Loucy (cell line): ENCODE data around the gene COL6A1.

Source experiments
- H2AFZ ChIP-seq: fragments of 200-600 bp; sonication (generic); 2 replicates; pipeline ENCODE4 v1.6.0; 2016; ENCODE audit warnings: antibody characterized with exemption, mild to moderate bottlenecking, low read length, moderate library complexity
- H3F3A ChIP-seq: fragments of 200-600 bp; 2 replicates; pipeline ENCODE4 v1.6.0; 2016; ENCODE audit warnings: antibody characterized with exemption, low read depth, mild to moderate bottlenecking
- H3K27me3 ChIP-seq: fragments of 200-600 bp; sonication (generic); 2 replicates; pipeline ENCODE4 v1.6.1; 2014; ENCODE audit warnings: low read length, mild to moderate bottlenecking; ENCODE audit not compliant: insufficient read depth, poor library complexity, severe bottlenecking
- H3K36me3 ChIP-seq: fragments of 200-600 bp; sonication (generic); 2 replicates; pipeline ENCODE4 v1.6.1; 2016; ENCODE audit warnings: low read length; ENCODE audit not compliant: insufficient read depth
- H3K4me1 ChIP-seq: fragments of 200-600 bp; sonication (generic); 2 replicates; pipeline ENCODE4 v1.5.1; 2014; ENCODE audit warnings: low read length, mild to moderate bottlenecking; ENCODE audit not compliant: insufficient read depth, poor library complexity, severe bottlenecking
- H3K4me2 ChIP-seq: fragments of 200-600 bp; sonication (generic); 2 replicates; pipeline ENCODE4 v1.6.0; 2014; ENCODE audit warnings: antibody characterized with exemption, low read length, low read depth, mild to moderate bottlenecking; ENCODE audit not compliant: poor library complexity, severe bottlenecking
- H3K4me3 ChIP-seq: fragments of 200-600 bp; sonication (generic); 2 replicates; pipeline ENCODE4 v1.5.1; 2014; ENCODE audit warnings: low read length, mild to moderate bottlenecking, mixed read lengths; ENCODE audit not compliant: poor library complexity, severe bottlenecking
- H3K79me2 ChIP-seq: fragments of 200-600 bp; sonication (generic); 2 replicates; pipeline ENCODE4 v1.6.1; 2014; ENCODE audit warnings: low read length; ENCODE audit not compliant: insufficient read depth
- H3K9ac ChIP-seq: fragments of 200-600 bp; sonication (generic); 2 replicates; pipeline ENCODE4 v1.6.0; 2014; ENCODE audit warnings: mild to moderate bottlenecking, low read depth, low read length, moderate library complexity; ENCODE audit not compliant: poor library complexity, severe bottlenecking
- H3K9me2 ChIP-seq: fragments of 200-600 bp; sonication (generic); replicated peaks from 2 replicates; pipeline ENCODE4 v1.6.1; 2016; ENCODE audit warnings: low read depth, low read length, mixed read lengths
- H3K9me3 ChIP-seq: fragments of 200-600 bp; sonication (generic); 2 replicates; pipeline ENCODE4 v1.6.1; 2014; ENCODE audit warnings: mild to moderate bottlenecking, antibody characterized with exemption, low read length, low read depth; ENCODE audit not compliant: insufficient read depth
- H4K20me1 ChIP-seq: fragments of 200-600 bp; sonication (generic); 2 replicates; pipeline ENCODE4 v1.6.0; 2014; ENCODE audit warnings: antibody characterized with exemption, low read length, mild to moderate bottlenecking; ENCODE audit not compliant: insufficient read depth, poor library complexity, severe bottlenecking
- EZH2phosphoT487 ChIP-seq: fragments of 200-600 bp; IDR thresholded peaks from 2 replicates; pipeline ENCODE4 v1.6.1; 2018; ENCODE audit warnings: antibody characterized with exemption, mild to moderate bottlenecking, moderate library complexity, borderline replicate concordance
- TF ChIP-seq, protein P1 (sequence below): fragments of 200-600 bp; sonication (generic); conservative IDR thresholded peaks from 2 replicates; pipeline ENCODE4 v1.5.1; 2014; ENCODE audit warnings: mild to moderate bottlenecking, antibody characterized with exemption, low read length

Gene COL6A1

DNA sequence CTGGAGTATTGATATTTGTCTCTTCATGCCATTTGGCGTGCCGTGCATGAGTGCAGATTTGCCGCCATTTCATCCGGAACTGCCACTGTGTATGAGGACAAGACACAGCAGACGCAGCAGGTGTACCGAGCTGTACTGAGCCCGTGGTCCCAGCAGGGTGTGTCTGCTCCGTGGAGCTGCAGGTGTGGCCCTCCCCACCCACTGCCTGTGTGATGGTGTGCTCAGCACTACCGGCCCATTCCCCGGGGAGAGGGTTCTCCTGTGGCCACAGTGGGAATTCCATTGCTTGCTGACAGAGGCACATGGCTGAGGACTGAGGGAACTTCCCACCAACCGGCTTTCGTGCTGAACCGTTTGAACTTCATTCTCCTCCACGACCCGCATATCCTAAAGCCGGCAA is 34.3 kb upstream of the COL6A1 start:
- H3K4me2 ChIP-seq, result no peak overlapping the region
- H3K79me2 ChIP-seq, result no peaks in the 10 kb centered on the region
- no peaks in the 10 kb centered on the region for H4K20me1 ChIP-seq
- no peak overlapping the region for H2AFZ ChIP-seq
- no peak overlapping the region for H3K9ac ChIP-seq
- TF ChIP-seq, protein P1, sequence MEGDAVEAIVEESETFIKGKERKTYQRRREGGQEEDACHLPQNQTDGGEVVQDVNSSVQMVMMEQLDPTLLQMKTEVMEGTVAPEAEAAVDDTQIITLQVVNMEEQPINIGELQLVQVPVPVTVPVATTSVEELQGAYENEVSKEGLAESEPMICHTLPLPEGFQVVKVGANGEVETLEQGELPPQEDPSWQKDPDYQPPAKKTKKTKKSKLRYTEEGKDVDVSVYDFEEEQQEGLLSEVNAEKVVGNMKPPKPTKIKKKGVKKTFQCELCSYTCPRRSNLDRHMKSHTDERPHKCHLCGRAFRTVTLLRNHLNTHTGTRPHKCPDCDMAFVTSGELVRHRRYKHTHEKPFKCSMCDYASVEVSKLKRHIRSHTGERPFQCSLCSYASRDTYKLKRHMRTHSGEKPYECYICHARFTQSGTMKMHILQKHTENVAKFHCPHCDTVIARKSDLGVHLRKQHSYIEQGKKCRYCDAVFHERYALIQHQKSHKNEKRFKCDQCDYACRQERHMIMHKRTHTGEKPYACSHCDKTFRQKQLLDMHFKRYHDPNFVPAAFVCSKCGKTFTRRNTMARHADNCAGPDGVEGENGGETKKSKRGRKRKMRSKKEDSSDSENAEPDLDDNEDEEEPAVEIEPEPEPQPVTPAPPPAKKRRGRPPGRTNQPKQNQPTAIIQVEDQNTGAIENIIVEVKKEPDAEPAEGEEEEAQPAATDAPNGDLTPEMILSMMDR, result no peak
- no peak for TF ChIP-seq EZH2phosphoT487
- no peak overlapping the region for H3K4me3 ChIP-seq
- H3K9me2 ChIP-seq, result no peaks in the 10 kb centered on the region
- H3K27me3 ChIP-seq, result no peaks in the 10 kb centered on the region
- no peaks in the 10 kb centered on the region; the same call in 1 of the 2 replicates for H3K9me3 ChIP-seq
- H3K36me3 ChIP-seq, result no peaks in the 10 kb centered on the region
- H3F3A ChIP-seq, result no peaks in the 10 kb centered on the region
- H3K4me1 ChIP-seq, result no peaks in the 10 kb centered on the region

DNA sequence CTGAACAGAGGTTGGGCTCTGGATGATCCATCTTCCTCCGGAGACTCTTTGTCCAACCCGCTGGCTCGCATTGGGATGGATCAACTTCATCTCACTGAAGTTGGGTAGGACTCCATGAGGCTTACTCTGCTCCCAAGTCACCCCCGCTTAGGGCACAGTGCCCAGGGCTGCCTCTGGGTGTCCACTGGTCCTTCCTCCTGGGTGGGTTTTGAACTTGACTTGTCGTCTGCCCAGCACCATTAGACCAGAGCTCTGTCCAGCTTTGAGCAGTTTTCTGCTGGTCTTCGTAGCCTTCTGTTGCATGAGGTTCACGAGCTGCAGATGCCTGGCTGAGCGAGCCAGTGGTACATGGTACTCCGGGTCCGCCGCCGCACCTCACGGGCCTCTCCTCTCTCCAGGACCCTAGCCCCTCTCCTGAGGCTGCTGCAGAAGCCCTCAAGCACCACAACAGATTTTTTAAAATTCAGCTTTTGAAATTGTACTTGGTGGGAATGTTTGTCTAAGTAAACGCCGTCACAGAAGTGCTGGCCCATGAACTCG is 33.8 kb upstream of the COL6A1 start:
- no peak overlapping the region for H3K4me3 ChIP-seq
- H3K79me2 ChIP-seq, result no peaks in the 10 kb centered on the region
- no peak for TF ChIP-seq EZH2phosphoT487
- TF ChIP-seq, protein P1, result no peak
- no peaks in the 10 kb centered on the region for H3K9me2 ChIP-seq
- H3F3A ChIP-seq, result no peaks in the 10 kb centered on the region
- H3K9me3 ChIP-seq, result no peaks in the 10 kb centered on the region; the same call in 1 of the 2 replicates
- no peaks in the 10 kb centered on the region for H3K36me3 ChIP-seq
- no peaks in the 10 kb centered on the region for H4K20me1 ChIP-seq
- no peak overlapping the region for H2AFZ ChIP-seq
- H3K4me2 ChIP-seq, result no peak overlapping the region
- no peaks in the 10 kb centered on the region for H3K27me3 ChIP-seq
- H3K4me1 ChIP-seq, result no peaks in the 10 kb centered on the region
- H3K9ac ChIP-seq, result no peak overlapping the region

DNA sequence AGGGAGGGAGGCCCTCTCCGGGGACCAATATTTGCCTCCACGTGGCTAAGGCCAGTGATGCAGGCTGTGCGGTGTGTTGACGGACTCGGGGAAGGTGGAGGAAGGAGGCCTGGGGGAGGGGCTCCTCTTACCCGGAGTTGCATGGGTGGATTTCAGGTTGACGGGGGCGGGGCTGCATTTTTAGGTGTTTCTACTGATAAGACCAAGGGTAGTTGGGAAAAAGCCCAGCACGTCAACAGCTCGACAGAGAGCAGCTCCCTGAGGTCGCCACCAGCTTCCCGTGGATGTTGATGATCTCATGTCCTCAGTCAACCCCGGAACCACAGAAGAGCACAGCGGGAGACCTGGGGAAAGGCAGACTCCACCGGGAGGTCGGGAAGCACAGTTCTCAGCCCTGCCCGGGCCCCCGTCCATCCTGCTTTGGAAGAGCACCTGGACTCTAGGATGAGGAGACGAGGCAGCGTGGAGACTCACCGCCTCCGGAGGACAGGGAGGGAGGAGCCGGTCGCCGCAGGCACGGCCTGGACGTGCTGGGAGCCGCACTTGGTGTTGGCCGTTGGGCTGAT is 32.9 kb upstream of the COL6A1 start:
- Histone ChIP-seq H3K4me3 (no peak overlapping the region), H3K9me2 (no peaks in the 10 kb centered on the region), H3K9me3 (no peaks in the 10 kb centered on the region; the same call in 1 of the 2 replicates), H3K79me2 (no peaks in the 10 kb centered on the region), H3K27me3 (no peaks in the 10 kb centered on the region), H2AFZ (no peak overlapping the region), H3K36me3 (no peaks in the 10 kb centered on the region), H4K20me1 (no peaks in the 10 kb centered on the region), H3K9ac (no peak overlapping the region), H3F3A (no peaks in the 10 kb centered on the region), H3K4me1 (no peaks in the 10 kb centered on the region), H3K4me2 (no peak overlapping the region)
- TF ChIP-seq, protein P1, result no peak
- no peak for TF ChIP-seq EZH2phosphoT487
